ENCODE results near the gene SIM2.

Gene SIM2

GRCh38 chr21:36701756-36702621 is 3.1 kb downstream of the SIM2 start:
- DNase-seq = peak; percentile 26

DNA sequence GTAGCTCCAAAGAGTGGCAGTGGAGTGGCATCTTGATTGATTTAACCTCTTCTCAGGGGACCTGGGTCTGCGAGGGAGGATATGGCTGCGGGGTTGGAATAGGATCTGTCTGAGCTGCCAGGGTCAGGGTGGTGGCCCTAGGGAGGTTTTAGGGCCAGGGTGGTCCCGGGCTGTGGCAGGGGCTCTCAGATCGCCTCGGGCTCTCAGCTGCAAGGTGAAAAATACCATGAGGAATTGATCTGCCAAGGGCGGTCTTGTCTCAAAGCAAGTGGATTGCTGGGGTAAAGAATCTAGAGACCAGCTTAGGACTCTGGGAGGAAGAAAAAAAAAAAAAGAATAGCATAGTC is 3.7 kb downstream of the SIM2 start:
- DNase-seq = no peak

- DNase-seq = no peak
Measured at GRCh38 chr21:36703123-36703522, 4.2 kb downstream of the SIM2 start.

GRCh38 chr21:36703626-36704280 is 4.8 kb downstream of the SIM2 start:
- DNase-seq = no peak

- DNase-seq = peak; percentile 21
Measured at GRCh38 chr21:36704281-36704957, 5.5 kb downstream of the SIM2 start.

GRCh38 chr21:36704958-36705678 is 6.2 kb downstream of the SIM2 start:
- DNase-seq = no peak

DNA sequence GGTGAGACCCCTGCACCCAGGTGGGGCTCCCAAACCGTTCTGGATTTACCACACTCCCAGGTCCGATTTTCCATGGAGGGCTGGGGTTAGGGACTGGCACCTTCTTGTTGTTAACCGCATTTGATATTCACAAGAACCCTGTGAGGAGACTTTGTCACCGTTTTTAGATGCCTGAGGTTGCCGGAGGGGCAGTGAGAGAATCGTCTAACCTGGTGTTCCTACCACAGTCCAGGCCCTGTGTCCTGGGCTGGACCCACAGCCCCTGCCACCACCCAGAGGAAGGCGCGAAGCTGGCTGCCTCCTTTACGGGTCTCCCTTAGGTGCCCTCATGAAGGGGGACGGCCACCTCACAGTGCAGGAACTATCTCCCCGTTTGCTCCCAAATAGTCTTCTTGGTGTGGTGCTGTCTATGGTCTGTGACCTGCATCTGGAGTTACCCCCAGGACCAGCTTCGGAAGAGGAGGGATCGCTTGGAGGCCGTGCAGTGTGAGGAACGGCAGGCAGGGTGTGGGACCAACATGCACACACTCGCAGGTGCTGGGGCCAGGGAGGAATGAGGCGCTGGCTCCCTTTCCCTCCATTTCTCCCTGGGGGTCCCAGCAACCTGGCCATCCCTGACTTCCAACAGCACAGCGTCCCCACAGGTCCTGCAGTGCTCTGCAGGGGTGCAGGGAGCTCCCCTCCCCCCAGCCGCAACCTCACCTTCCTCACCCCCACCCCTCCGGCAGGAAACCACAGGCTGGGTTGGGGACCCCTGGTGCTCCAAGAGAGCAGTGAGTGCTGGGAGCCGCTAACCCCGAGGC is 7.0 kb downstream of the SIM2 start:
- DNase-seq = no peak

- no peak for DNase-seq
Measured at GRCh38 chr21:36706482-36706852, 7.6 kb downstream of the SIM2 start.

DNA sequence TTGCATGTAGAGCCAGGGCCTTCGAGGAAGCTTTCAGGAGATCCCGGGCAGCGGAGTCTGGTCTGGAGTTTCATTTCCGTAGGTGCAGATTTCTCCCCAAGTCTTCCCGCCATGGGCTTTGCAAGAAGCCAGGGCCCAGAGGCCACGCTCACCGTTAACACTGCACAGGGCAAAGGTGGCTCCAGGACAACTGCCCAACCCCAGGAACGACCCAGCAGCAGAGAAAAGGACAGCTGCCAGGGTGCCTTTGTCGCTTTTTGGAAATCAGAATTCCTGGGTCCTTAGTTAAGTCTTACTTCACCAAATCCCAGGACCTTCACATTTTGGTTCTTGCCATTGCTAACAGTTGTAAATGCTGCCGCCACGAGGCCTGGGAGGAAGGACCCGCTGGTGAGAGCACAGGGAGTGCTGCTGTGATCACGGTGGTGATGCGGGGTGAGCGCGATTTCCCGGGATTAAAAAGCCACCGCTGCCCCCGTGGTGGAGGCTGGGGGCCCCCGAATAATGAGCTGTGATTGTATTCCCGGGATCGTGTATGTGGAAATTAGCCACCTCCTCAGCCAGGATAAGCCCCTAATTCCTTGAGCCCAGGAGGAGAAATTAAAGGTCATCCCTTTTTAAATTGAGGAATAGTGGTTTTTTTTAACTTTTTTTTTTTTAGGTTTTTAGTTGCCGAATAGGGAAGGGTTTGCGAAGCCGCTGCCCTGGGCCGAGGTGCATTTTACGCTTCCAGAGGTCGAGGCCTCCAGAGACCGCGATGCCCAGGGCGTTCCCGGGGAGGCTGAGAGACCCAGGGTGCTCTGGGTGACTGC is 8.2 kb downstream of the SIM2 start:
- peak; percentile 44 for DNase-seq

DNA sequence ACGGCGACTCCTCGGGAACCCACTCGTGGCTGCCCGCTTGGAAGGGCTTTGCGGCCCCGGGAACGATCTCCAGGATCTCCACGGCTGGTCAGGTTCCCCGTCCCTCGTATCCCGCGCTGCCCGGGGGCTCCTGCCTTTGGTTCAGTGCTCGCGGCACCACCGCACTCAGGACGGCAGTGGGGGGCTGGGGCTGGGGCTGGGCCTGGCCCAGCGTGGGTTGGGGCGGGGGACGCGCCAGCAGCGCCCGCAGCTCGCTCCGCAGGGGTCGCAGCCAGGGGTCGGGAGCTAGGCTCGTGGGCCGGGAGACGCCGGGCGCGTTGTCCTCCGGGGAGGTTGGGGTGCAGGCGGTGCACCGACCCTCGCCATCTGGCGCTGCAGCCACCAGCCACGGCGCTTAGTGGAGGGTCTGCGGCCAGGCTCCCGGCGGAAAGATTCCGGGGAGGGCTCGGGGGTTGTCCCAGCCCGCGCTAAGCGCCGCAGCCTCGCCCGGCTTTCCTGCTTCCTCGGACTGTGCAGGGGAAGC is 8.9 kb downstream of the SIM2 start:
- no peak for DNase-seq

DNA sequence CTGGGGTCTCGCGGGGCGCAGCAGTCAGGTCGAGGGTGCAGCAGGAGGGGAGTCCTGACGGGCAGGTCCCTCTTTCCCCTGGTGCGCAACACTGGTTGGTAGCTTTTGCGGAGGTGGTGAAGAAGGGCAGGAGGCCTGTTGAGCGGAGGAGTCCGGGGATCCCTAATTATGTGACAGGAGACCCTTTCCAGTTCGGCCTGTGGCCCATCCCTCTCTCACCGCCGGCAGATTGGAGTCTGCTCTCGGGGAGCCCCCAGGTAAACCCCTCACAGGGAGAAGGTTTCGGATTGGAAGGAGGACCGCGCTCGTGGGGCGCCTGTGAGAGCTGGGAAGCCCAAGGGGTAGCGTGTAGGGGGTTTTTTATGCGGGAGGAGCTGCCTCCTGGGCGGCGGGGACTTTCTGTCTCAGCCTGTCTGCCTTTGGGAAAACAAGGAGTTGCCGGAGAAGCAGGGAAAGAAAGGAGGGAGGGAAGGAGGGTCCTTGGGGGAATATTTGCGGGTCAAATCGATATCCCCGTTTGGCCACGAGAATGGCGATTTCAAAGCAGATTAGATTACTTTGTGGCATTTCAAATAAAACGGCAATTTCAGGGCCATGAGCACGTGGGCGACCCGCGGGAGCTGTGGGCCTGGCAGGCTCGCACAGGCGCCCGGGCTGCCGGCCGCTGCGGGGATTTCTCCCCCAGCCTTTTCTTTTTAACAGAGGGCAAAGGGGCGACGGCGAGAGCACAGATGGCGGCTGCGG is 9.5 kb downstream of the SIM2 start:
- no peak for DNase-seq

- no peak for DNase-seq
Measured at GRCh38 chr21:36709030-36709867, 10.3 kb downstream of the SIM2 start.

- DNase-seq = no peak
Measured at GRCh38 chr21:36709868-36710728, 11.2 kb downstream of the SIM2 start.

GRCh38 chr21:36710729-36711048 is 11.8 kb downstream of the SIM2 start:
- peak; percentile 15 for DNase-seq

DNA sequence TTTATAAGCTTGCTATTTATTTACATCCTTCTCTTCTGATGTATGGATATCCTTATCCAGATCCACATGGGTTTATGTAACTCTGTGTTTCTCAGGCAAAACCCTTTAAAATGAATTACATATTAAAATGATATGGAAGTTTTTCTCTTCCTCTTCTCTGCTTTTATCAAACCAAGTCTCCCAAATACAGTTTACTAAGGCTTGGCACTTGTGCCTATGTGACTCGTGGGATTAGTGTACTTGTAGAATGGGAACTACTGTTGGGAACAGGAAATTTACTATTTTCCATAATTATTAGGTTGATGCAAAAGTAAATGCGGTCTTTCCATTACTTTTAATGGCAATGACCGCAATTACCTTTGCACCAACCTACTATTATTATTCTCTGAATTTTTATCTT is 14.8 kb downstream of the SIM2 start:
- DNase-seq = no peak

DNA sequence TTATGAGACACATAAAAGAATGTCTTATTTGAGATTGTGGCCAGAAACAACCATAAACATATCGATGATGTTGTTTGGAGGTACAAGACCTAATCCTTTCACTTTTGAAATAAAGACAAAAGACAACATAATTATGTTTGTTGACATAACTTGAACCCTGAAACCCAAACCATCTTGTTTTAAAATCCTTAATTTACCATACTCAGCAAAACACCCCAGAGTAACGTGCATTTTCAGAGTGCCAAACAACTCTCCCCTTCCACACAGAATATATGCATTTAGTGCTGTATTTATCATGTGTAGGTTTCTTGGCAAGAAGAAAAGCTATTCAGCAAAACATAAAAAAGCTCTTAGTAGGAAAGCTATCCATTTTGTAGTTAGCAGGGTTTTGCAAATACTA is 17.5 kb downstream of the SIM2 start:
- DNase-seq = no peak

DNA sequence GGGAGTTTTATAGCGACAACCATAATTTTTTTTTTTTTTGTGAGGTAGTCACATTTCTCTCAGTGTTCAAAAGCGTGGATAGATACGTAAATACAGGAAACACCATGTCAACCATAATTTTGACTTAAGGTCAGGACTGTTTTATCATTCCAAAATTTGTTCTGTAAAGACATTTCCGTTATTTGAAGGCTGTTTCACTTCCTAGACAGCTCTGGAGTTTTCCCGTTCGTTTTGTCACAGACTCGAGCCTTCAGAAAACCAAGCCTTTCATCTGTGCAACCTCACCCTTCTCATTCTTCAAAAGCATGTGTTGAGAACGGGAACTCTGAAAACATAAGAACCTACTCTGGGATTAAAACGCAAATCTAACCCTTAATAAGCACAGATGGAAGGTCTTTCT is 17.9 kb downstream of the SIM2 start:
- DNase-seq = no peak

DNA sequence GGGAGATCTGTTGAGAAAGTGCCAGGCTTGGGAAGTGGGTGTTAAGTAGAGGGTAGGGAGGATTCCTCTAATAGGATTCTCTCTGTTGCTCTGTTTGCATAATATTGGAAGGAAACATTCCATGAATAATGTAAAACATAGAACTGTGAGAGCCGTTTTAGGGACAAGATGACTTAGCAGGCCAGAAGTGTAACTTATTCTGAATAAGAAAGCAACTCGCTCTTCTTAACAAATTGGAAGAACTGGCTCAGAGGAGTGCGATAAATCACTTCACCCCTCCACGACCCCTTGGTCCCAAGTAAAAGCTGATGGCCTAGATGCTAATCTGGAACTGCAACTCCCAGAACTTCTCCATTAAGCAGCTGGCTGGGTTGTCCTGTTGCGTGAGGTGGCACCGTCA is 19.1 kb downstream of the SIM2 start:
- no peak for DNase-seq
